Measurements from ENCODE around the gene RBM25.

RBM25 gene

DNA sequence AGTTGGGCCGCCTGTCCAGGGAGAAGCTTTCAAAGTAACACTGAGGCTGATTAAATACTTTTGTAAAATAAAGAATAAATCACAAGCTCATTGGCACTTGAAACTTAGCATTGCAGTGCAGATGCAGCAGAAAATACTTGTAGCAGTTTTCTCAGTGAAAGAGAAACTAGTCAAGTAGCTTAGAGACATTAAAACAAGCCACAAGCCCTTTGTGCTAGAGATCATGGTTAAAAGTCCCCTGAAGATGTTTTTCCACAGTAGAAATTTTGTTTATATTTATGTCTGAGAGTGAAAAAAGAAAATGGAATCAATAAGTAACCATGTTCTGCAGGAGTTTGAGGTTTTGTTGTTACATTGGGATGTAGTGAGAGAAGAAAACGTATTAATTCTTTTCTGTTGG is 83.9 kb downstream of the RBM25 start:
- H3K4me2 ChIP-seq: no peak overlapping the region
- no peak for TF ChIP-seq Cebpa-rat (IDR thresholded peaks at IDR 0.05)

GRCh38 chr14:73143003-73143402 is 84.7 kb downstream of the RBM25 start:
- H4K20me1 ChIP-seq: peaks cover 58 to 100% (median 88%) of the 10 kb centered on the region in 11 experiments; a peak in 21 of 22 replicates
- H3K36me3 ChIP-seq: peaks cover 3 to 49% (median 13%) of the 10 kb centered on the region in 11 experiments
- peaks cover 0 to 48% (median 4%) of the 10 kb centered on the region in 10 experiments; a peak in 12 of 20 replicates for H3K4me1 ChIP-seq
- H3K9me3 ChIP-seq (replicated peaks in 1 of 11): no peaks in the 10 kb centered on the region
- H3K4me3 ChIP-seq: no peak overlapping the region
- H3K4me2 ChIP-seq: no peak overlapping the region
- no peak for TF ChIP-seq Cebpa-rat (IDR thresholded peaks at IDR 0.05)
- no peaks in the 10 kb centered on the region for H3K27me3 ChIP-seq
- H3K27ac ChIP-seq: no peak overlapping the region
- H3K9ac ChIP-seq: 0 out of 22 replicates have a peak overlapping the region, but pooled peaks of 3 of the 11 experiments have one; percentile 4 to 14 (median 10)

More for the DNA sequence above, 83.9 kb downstream of the RBM25 start:
- peaks cover 0 to 41% (median 6%) of the 10 kb centered on the region in 11 experiments; a peak in 9 of 22 replicates for H3K36me3 ChIP-seq
- H3K27me3 ChIP-seq: no peaks in the 10 kb centered on the region
- peaks cover 63 to 100% (median 88%) of the 10 kb centered on the region in 11 experiments; a peak in 21 of 22 replicates for H4K20me1 ChIP-seq
- H3K4me1 ChIP-seq: peaks cover 8 to 54% (median 12%) of the 10 kb centered on the region in 10 experiments
- H3K9ac ChIP-seq: peak overlapping the region in 1 of 11 experiments; percentile 41; a peak in 1 of 22 replicates
- H3K9me3 ChIP-seq (replicated peaks in 1 of 11): no peaks in the 10 kb centered on the region
- no peak overlapping the region for H3K4me3 ChIP-seq
- H3K27ac ChIP-seq: no peak overlapping the region

GRCh38 chr14:73143617-73144016 is 85.3 kb downstream of the RBM25 start:
- Histone ChIP-seq H3K27ac (no peak overlapping the region), H4K20me1 (peaks cover 58 to 100% (median 94%) of the 10 kb centered on the region in 11 experiments; a peak in 21 of 22 replicates), H3K9ac (peak overlapping the region in 1 of 11 experiments; percentile 14; a peak in 1 of 22 replicates), H3K27me3 (no peaks in the 10 kb centered on the region), H3K9me3 (replicated peaks in 1 of 11) (no peaks in the 10 kb centered on the region), H3K4me2 (no peak overlapping the region), H3K36me3 (peaks cover 9 to 55% (median 19%) of the 10 kb centered on the region in 11 experiments), H3K4me3 (no peak overlapping the region), H3K4me1 (peaks cover 0 to 42% (median 0%) of the 10 kb centered on the region in 10 experiments; a peak in 4 of 20 replicates)
- no peak for TF ChIP-seq Cebpa-rat (IDR thresholded peaks at IDR 0.05)

GRCh38 chr14:73145371-73145770 is 87.0 kb downstream of the RBM25 start:
- TF ChIP-seq Cebpa-rat (IDR thresholded peaks at IDR 0.05): no peak
- Histone ChIP-seq H3K4me2 (no peak overlapping the region), H3K9ac (no peak overlapping the region)

GRCh38 chr14:73146111-73146510 is 87.8 kb downstream of the RBM25 start:
- no peak overlapping the region for H3K4me3 ChIP-seq
- H3K4me1 ChIP-seq: peaks cover 0 to 19% (median 0%) of the 10 kb centered on the region in 10 experiments; a peak in 3 of 20 replicates
- H4K20me1 ChIP-seq: peaks cover 51 to 100% (median 79%) of the 10 kb centered on the region in 11 experiments; a peak in 21 of 22 replicates
- no peak overlapping the region for H3K27ac ChIP-seq
- peaks cover 31 to 76% (median 40%) of the 10 kb centered on the region in 11 experiments for H3K36me3 ChIP-seq
- no peaks in the 10 kb centered on the region for H3K9me3 ChIP-seq (replicated peaks in 1 of 11)
- no peak overlapping the region for H3K4me2 ChIP-seq
- no peaks in the 10 kb centered on the region for H3K27me3 ChIP-seq
- no peak overlapping the region for H3K9ac ChIP-seq
- no peak for TF ChIP-seq Cebpa-rat (IDR thresholded peaks at IDR 0.05)

More at GRCh38 chr14:73145371-73145770, 87.0 kb downstream of the RBM25 start:
- Histone ChIP-seq H3K4me1 (peaks cover 0 to 27% (median 0%) of the 10 kb centered on the region in 10 experiments; a peak in 3 of 20 replicates), H3K36me3 (peaks cover 27 to 72% (median 36%) of the 10 kb centered on the region in 11 experiments), H3K9me3 (replicated peaks in 1 of 11) (no peaks in the 10 kb centered on the region), H4K20me1 (peaks cover 54 to 100% (median 86%) of the 10 kb centered on the region in 11 experiments; a peak in 21 of 22 replicates), H3K27ac (no peak overlapping the region), H3K4me3 (no peak overlapping the region), H3K27me3 (no peaks in the 10 kb centered on the region)

DNA sequence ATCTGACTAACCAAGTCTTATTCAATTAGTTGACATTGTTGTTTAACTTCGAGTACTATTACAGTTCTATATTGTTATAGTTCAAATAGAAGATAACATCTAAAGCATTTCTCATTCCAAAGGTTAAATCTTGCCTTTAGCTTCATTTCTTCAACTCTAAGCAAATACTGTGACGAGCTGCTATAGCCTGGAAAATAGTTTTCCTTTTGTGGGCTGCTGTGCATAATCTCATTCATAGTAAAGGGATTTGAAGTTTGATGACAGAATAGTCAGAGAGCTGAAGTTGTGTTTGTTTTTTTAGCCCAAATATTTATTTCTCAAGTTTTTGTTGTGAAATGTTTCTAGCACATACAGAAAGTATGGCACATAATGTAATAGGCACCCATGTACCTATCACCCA is 91.4 kb downstream of the RBM25 start:
- Histone ChIP-seq H3K4me3 (no peak overlapping the region), H3K36me3 (peaks cover 52 to 88% (median 69%) of the 10 kb centered on the region in 11 experiments), H4K20me1 (peaks cover 23 to 100% (median 46%) of the 10 kb centered on the region in 11 experiments; a peak in 20 of 22 replicates), H3K27ac (no peak overlapping the region), H3K4me1 (no peaks in the 10 kb centered on the region), H3K9me3 (replicated peaks in 1 of 11) (no peaks in the 10 kb centered on the region), H3K4me2 (no peak overlapping the region), H3K27me3 (no peaks in the 10 kb centered on the region), H3K9ac (no peak overlapping the region)
- no peak for TF ChIP-seq Cebpa-rat (IDR thresholded peaks at IDR 0.05)

DNA sequence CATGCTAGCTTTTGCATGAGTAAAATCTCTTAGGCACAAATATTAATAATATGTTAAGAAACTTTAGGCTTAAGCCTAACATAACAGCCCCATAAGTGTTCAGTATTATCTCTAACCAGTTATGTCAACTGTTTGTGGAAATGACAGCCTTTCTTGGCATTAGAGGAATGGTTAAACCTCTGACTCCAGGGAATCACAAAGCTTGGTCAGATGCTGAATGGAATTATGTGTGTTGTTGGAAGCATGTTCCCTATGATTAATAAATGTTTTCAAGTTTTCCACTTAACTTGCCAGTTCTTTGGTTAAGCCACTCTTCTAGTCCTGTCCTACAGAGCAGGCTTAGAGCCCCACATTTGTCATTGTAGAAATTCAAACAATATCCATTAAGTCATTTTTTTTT is 94.9 kb downstream of the RBM25 start:
- H3K27me3 ChIP-seq: no peaks in the 10 kb centered on the region
- H3K36me3 ChIP-seq: peaks cover 76 to 100% (median 88%) of the 10 kb centered on the region in 11 experiments

DNA sequence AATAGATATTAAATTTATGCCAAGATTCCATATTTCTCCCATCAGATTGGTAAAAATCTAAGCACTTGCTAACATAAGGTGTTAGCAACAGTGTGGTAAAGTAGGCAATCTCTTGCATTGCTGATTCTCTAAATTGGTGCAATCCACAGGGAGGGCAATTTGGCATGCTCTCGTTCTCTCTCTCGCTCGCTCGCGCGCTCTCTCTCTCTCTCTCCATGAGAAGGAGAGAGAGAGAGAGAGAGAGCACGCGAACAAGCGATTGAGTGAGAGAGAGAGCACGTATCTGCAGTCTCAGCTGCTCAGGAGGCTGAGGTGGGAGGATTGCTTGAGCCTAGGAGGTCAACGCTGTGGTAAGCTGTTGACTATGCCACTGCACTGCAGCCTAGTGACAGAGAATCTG is 103.9 kb downstream of the RBM25 start:
- no peak overlapping the region for H3K9ac ChIP-seq
- no peak overlapping the region for H3K27ac ChIP-seq
- H3K4me1 ChIP-seq: no peaks in the 10 kb centered on the region
- TF ChIP-seq Cebpa-rat (IDR thresholded peaks at IDR 0.05): no peak
- H3K36me3 ChIP-seq: peaks cover 75 to 100% (median 97%) of the 10 kb centered on the region in 11 experiments
- no peak overlapping the region for H3K4me3 ChIP-seq
- H3K27me3 ChIP-seq: no peaks in the 10 kb centered on the region
- H3K4me2 ChIP-seq: no peak overlapping the region
- peaks cover 0 to 84% (median 0%) of the 10 kb centered on the region in 11 experiments; a peak in 6 of 22 replicates for H4K20me1 ChIP-seq
- H3K9me3 ChIP-seq (replicated peaks in 1 of 11): peaks cover 0 to 6% (median 0%) of the 10 kb centered on the region in 11 experiments; a peak in 7 of 22 replicates

More for the DNA sequence above, 94.9 kb downstream of the RBM25 start:
- no peak overlapping the region for H3K27ac ChIP-seq
- H3K9ac ChIP-seq: no peak overlapping the region
- no peaks in the 10 kb centered on the region for H3K9me3 ChIP-seq (replicated peaks in 1 of 11)
- H3K4me2 ChIP-seq: no peak overlapping the region
- H3K4me3 ChIP-seq: no peak overlapping the region
- no peak for TF ChIP-seq Cebpa-rat (IDR thresholded peaks at IDR 0.05)
- H3K4me1 ChIP-seq: no peaks in the 10 kb centered on the region
- H4K20me1 ChIP-seq: peaks cover 0 to 96% (median 16%) of the 10 kb centered on the region in 11 experiments; a peak in 12 of 22 replicates

GRCh38 chr14:73166399-73166798 is 108.1 kb downstream of the RBM25 start:
- Histone ChIP-seq H3K4me3 (no peak overlapping the region), H3K4me1 (no peaks in the 10 kb centered on the region), H3K36me3 (peaks cover 71 to 100% (median 96%) of the 10 kb centered on the region in 11 experiments), H3K27ac (no peak overlapping the region), H3K4me2 (no peak overlapping the region), H3K27me3 (no peaks in the 10 kb centered on the region), H3K9me3 (replicated peaks in 1 of 11) (no peaks in the 10 kb centered on the region), H3K9ac (no peak overlapping the region), H4K20me1 (peaks cover 0 to 82% (median 0%) of the 10 kb centered on the region in 11 experiments; a peak in 6 of 22 replicates)
- no peak for TF ChIP-seq Cebpa-rat (IDR thresholded peaks at IDR 0.05)

Data from BLaER1 treated with 17β-estradiol and CSF1 and Interleukin-3, amounts not matched to agents 10 nM and 100 nM (cell line).